NT2/D1 (cell line): ENCODE measurements around the gene SNX13.

Source experiments
- SUZ12 ChIP-seq: IDR thresholded peaks from 2 replicates; pipeline ENCODE4 v1.6.1; 2011; ENCODE audit not compliant: insufficient read length, insufficient read depth; ENCODE audit errors: extremely low read depth
- YY1 ChIP-seq: IDR thresholded peaks from 2 replicates; pipeline ENCODE4 v1.6.1; 2011; ENCODE audit not compliant: insufficient read length, insufficient read depth
- ZNF274 ChIP-seq: IDR thresholded peaks from 2 replicates; pipeline ENCODE4 v1.6.1; 2011; ENCODE audit warnings: mild to moderate bottlenecking, low read depth, low read length

DNA sequence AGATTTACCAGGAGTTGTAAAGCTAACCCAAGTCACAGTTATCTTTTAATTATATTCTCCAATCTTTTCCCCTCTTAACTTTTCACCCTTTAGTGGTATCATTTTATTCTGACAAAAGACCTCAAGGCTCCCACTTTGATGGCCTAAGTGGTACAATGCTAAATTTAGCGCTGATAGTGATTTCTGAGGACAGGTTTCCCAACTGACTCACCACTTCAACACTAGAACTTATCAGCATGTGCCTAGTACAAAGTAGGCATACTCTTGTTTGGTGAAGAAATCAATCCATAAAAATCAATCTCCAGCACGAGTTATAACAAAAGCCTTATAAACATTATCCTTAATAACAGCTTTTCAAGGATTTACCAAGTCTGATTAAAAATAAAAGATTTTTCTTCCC, 7.5 kb downstream of the SNX13 start:
- TF ChIP-seq SUZ12 = no peak
- no peak for TF ChIP-seq YY1
- no peak for TF ChIP-seq ZNF274
